ENCODE data around the gene IRX2. TPM values are rescaled to one million over a fixed set of nuclear protein-coding genes. Genes with fewer than 3 reads are reported as not detected.

IRX2 gene
- total RNA-seq, 1 donor from 2014 or later: 4.2 TPM

- peaks cover 83% of the 10 kb centered on the region for H3K27me3 Mint-ChIP-seq
Measured at GRCh38 chr5:2742921-2743679, 8.4 kb downstream of the IRX2 start.

GRCh38 chr5:2741956-2742355 is 9.5 kb downstream of the IRX2 start:
- TF ChIP-seq, protein P1, sequence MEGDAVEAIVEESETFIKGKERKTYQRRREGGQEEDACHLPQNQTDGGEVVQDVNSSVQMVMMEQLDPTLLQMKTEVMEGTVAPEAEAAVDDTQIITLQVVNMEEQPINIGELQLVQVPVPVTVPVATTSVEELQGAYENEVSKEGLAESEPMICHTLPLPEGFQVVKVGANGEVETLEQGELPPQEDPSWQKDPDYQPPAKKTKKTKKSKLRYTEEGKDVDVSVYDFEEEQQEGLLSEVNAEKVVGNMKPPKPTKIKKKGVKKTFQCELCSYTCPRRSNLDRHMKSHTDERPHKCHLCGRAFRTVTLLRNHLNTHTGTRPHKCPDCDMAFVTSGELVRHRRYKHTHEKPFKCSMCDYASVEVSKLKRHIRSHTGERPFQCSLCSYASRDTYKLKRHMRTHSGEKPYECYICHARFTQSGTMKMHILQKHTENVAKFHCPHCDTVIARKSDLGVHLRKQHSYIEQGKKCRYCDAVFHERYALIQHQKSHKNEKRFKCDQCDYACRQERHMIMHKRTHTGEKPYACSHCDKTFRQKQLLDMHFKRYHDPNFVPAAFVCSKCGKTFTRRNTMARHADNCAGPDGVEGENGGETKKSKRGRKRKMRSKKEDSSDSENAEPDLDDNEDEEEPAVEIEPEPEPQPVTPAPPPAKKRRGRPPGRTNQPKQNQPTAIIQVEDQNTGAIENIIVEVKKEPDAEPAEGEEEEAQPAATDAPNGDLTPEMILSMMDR (IDR thresholded peaks at IDR 0.05; ENCODE audit: unreplicated experiment): no peak
- no peak overlapping the region for H3K4me3 Mint-ChIP-seq (ENCODE audit: low read depth)
- H3K9me3 Mint-ChIP-seq (ENCODE audit: low read depth): no peaks in the 10 kb centered on the region
- no peak for DNase-seq (ENCODE audit: low spot score, unreplicated experiment)
- peaks cover 85% of the 10 kb centered on the region for H3K27me3 Mint-ChIP-seq
- H3K36me3 Mint-ChIP-seq (ENCODE audit: insufficient read depth): no peaks in the 10 kb centered on the region
- H3K27ac Mint-ChIP-seq: no peak overlapping the region
- H3K4me1 Mint-ChIP-seq (ENCODE audit: low read depth): peaks cover 11% of the 10 kb centered on the region

More at GRCh38 chr5:2742921-2743679, 8.4 kb downstream of the IRX2 start:
- peaks cover 11% of the 10 kb centered on the region for H3K4me1 Mint-ChIP-seq (ENCODE audit: low read depth)
- H3K36me3 Mint-ChIP-seq (ENCODE audit: insufficient read depth): no peaks in the 10 kb centered on the region
- peak overlapping the region; percentile 14 for H3K4me3 Mint-ChIP-seq (ENCODE audit: low read depth)
- H3K27ac Mint-ChIP-seq: peak overlapping the region; percentile 49
- no peak for DNase-seq (ENCODE audit: low spot score, unreplicated experiment)
- TF ChIP-seq, protein P1 (IDR thresholded peaks at IDR 0.05; ENCODE audit: unreplicated experiment): no peak
- H3K9me3 Mint-ChIP-seq (ENCODE audit: low read depth): no peaks in the 10 kb centered on the region

DNA sequence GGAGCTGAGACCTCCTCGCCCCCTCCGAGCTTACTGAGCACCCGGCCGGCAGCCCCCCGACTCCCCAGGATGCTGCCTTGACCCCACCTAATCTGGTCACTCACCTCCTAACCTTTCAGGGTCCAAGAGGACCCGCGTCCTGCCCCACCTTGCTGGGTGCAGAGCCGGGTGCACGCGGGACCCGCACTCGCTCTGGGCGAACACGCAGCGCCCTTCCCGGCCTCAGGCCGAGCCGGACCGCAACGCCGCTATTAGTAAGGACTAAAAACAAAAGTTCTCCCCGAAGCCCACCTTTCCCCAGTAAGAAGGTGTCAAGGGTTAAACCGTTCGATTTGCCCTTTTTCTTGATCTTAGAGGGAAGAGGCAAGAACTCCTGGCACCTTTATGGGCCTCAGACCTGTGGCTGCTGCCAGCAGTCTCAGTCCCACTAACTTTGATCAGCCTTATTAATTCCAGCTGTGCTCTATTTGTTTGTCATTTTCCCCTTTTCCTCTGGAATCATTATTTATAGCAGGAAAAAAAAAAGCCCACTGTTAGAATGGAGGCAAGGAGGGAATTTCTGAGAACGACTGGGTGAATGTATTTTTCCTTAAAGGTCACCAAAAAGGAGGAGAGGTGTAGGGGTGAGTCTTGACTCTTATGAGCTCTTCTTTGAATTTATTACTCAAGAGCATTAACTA is 10.5 kb downstream of the IRX2 start:
- TF ChIP-seq, protein P1 (IDR thresholded peaks at IDR 0.05; ENCODE audit: unreplicated experiment): no peak
- H3K4me1 Mint-ChIP-seq (ENCODE audit: low read depth): peaks cover 11% of the 10 kb centered on the region
- no peaks in the 10 kb centered on the region for H3K9me3 Mint-ChIP-seq (ENCODE audit: low read depth)
- DNase-seq (ENCODE audit: low spot score, unreplicated experiment): no peak
- H3K27me3 Mint-ChIP-seq: peaks cover 86% of the 10 kb centered on the region
- no peak overlapping the region for H3K27ac Mint-ChIP-seq
- H3K36me3 Mint-ChIP-seq (ENCODE audit: insufficient read depth): no peaks in the 10 kb centered on the region
- H3K4me3 Mint-ChIP-seq (ENCODE audit: low read depth): no peak overlapping the region

DNA sequence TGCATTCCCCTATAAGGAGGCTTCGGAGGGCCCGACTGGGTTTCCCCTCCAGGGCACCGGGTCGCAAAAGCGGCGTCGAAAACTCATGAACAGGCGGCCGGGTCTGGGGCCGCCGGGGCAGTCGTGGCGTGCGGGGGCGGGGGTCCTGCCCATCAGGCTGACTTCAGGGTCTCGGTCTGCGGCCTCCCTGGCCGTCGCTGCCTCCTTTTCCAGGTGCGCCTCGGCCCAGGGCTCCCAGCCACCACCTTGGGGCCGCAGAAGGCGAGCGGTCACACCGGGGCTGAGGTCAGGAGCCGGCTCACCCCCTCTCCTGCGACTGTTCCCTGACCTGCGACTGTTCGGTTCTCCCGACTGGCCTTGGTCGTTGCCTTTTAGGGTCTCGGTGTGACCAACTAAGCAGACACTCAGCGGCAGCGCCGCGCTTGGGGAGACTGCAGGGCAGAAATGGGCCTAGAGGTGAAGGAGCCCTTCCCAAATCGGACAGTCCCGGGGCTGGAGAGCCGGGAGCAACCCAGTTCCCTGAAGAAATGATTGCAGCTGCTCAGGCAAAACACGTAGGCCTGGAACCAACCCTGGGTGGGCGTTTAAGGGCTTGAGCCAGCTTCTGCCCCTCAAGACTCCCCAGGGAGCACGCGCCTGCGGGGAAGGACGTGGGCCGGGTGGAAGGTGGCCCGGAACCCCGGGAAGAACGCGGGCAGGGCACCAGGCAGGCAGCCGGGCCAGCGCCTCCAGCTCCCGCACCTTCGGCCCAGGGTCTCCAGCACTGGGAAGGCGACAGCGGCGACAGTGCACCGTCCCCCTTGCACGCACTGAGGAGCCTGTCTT is 11.2 kb downstream of the IRX2 start:
- H3K4me1 Mint-ChIP-seq (ENCODE audit: low read depth): peaks cover 11% of the 10 kb centered on the region
- H3K27ac Mint-ChIP-seq: no peak overlapping the region
- no peaks in the 10 kb centered on the region for H3K9me3 Mint-ChIP-seq (ENCODE audit: low read depth)
- TF ChIP-seq, protein P1 (IDR thresholded peaks at IDR 0.05; ENCODE audit: unreplicated experiment): no peak
- no peak for DNase-seq (ENCODE audit: low spot score, unreplicated experiment)
- H3K27me3 Mint-ChIP-seq: peaks cover 83% of the 10 kb centered on the region
- H3K4me3 Mint-ChIP-seq (ENCODE audit: low read depth): no peak overlapping the region
- H3K36me3 Mint-ChIP-seq (ENCODE audit: insufficient read depth): no peaks in the 10 kb centered on the region

Measured in progenitor cell of endocrine pancreas (in vitro differentiated cells).